Fibroblast of mammary gland (primary cell): ENCODE measurements around the gene TSPAN32.
"Not testable (repeated sequence)": the region's sequence is repeated elsewhere in the genome, so short reads cannot be mapped to it uniquely, and the experiment has no call there.

ENCODE experiments used
- DNase-seq: peaks from one replicate; pipeline ENCODE4 v3.0.0-alpha.2; 2010; ENCODE audit warnings: low read depth
- H3K4me3 ChIP-seq: 2 replicates; pipeline ENCODE4 v1.5.1; 2011; ENCODE audit warnings: low read depth, mild to moderate bottlenecking, low read length, moderate library complexity; ENCODE audit not compliant: control insufficient read depth
- CTCF ChIP-seq: conservative IDR thresholded peaks from 2 replicates; pipeline ENCODE4 v1.5.1; 2011; ENCODE audit warnings: low read depth, low read length, inconsistent platforms; ENCODE audit not compliant: control insufficient read depth, insufficient read depth

Gene TSPAN32

GRCh38 chr11:2276280-2277007 is 25.4 kb upstream of the TSPAN32 start:
- H3K4me3 ChIP-seq = no peak overlapping the region
- no peak for TF ChIP-seq CTCF
- no peak for DNase-seq

GRCh38 chr11:2277008-2277346 is 24.8 kb upstream of the TSPAN32 start:
- TF ChIP-seq CTCF = no peak
- H3K4me3 ChIP-seq = no peak overlapping the region
- DNase-seq = no peak

GRCh38 chr11:2277933-2278523 is 23.8 kb upstream of the TSPAN32 start:
- no peak for TF ChIP-seq CTCF
- no peak overlapping the region for H3K4me3 ChIP-seq
- DNase-seq = no peak

- DNase-seq = no peak
- H3K4me3 ChIP-seq = no peak overlapping the region
- TF ChIP-seq CTCF = no peak
Observed at GRCh38 chr11:2280208-2280607, 21.6 kb upstream of the TSPAN32 start.

- not testable (repeated sequence) for H3K4me3 ChIP-seq, DNase-seq
Observed at GRCh38 chr11:2286350-2286749, 15.5 kb upstream of the TSPAN32 start.

GRCh38 chr11:2287091-2287490 is 14.7 kb upstream of the TSPAN32 start:
- no peak for TF ChIP-seq CTCF
- no peak overlapping the region for H3K4me3 ChIP-seq
- DNase-seq = no peak

GRCh38 chr11:2289350-2289749 is 12.5 kb upstream of the TSPAN32 start:
- no peak for TF ChIP-seq CTCF
- DNase-seq = no peak
- no peak overlapping the region for H3K4me3 ChIP-seq
